Dermis microvascular lymphatic vessel endothelial cell (primary cell): ENCODE measurements around the gene PRPH. TPM values are rescaled to one million over a fixed set of nuclear protein-coding genes. Genes with fewer than 3 reads are reported as not detected.

ENCODE experiments used
- DNase-seq, 2 donors: peaks; one replicate each; pipeline versions ENCODE4 v3.0.0 to v3.0.0-alpha.2; 2010; ENCODE audit warnings: low read depth in 2 of 2
- total RNA-seq: library from RNA; depleted of rRNA; stranded (reverse); fragments of >200 nt; gene quantifications from 2 replicates; pipeline ENCODE4 v1.2.1, GENCODE V29; 2014

PRPH gene
- total RNA-seq, 1 donor from 2014 or later, result not detected

GRCh38 chr12:49345825-49346658, 51.1 kb downstream of the PRPH start:
- DNase-seq, result no peak

- DNase-seq, result no peak
Observed at GRCh38 chr12:49346659-49347310, 51.8 kb downstream of the PRPH start, which contains the start of gene DNAJC22. DNAJC22 (plus strand) TSS chr12:49346888; CDS start chr12:49348873, 1,985 bp downstream.

- DNase-seq, result peak; percentile 58 to 66
Observed at GRCh38 chr12:49347311-49348193, 52.6 kb downstream of the PRPH start.

Other genes with a start within 250 kb of the PRPH start
- gene KMT2D, start 234.4 kb upstream of the PRPH start, total RNA-seq, result 20.0 and 34.0 TPM in 2 replicates
- 1.9 and 2.2 TPM in 2 replicates for gene RHEBL1, start 225.2 kb upstream of the PRPH start, total RNA-seq
- 0.25 and 0.39 TPM in 2 replicates for gene DHH, start 200.3 kb upstream of the PRPH start, total RNA-seq
- 79.7 and 97.0 TPM in 2 replicates for gene LMBR1L, start 184.3 kb upstream of the PRPH start, total RNA-seq
- gene TUBA1B, start 163.8 kb upstream of the PRPH start, total RNA-seq, result 914 and 1,463 TPM in 2 replicates
- 771 and 815 TPM in 2 replicates for gene TUBA1A, start 106.1 kb upstream of the PRPH start, total RNA-seq
- gene TUBA1C, start 30.1 kb upstream of the PRPH start, total RNA-seq, result 174 and 194 TPM in 2 replicates
- gene TROAP, start 28.1 kb downstream of the PRPH start, total RNA-seq, result 5.1 and 9.6 TPM in 2 replicates
- gene C1QL4, start 42.0 kb downstream of the PRPH start, total RNA-seq, result not detected in 2 replicates
- 0.51 and 1.9 TPM in 2 replicates for gene DNAJC22, start 51.7 kb downstream of the PRPH start, total RNA-seq
- 15.0 and 16.8 TPM in 2 replicates for gene SPATS2, start 72.3 kb downstream of the PRPH start, total RNA-seq
- gene KCNH3, start 243.9 kb downstream of the PRPH start, total RNA-seq, result under 0.01 and 0.13 TPM in 2 replicates